ENCODE data around the gene SLX4IP.

SLX4IP gene

GRCh38 chr20:10629946-10630650 is 195.0 kb downstream of the SLX4IP start:
- no peak for DNase-seq (ENCODE audit: low spot score)
- CTCF ChIA-PET: no interaction called here
- TF ChIP-seq CTCF (conservative IDR thresholded peaks at IDR 0.05; ENCODE audit: low read depth): no peak

GRCh38 chr20:10631126-10631525 is 196.0 kb downstream of the SLX4IP start:
- no peak for TF ChIP-seq CTCF (conservative IDR thresholded peaks at IDR 0.05; ENCODE audit: low read depth)
- DNase-seq (ENCODE audit: low spot score): no peak
- POLR2A ChIA-PET (ENCODE audit: low non-redundant PET): no interaction called here
- CTCF ChIA-PET: interaction anchor here (0.5 kb wide), 1 partner anchor 99 kb away, joined by 3 read pairs; no protein-coding TSS in a partner anchor
- no peak overlapping the region for H3K27ac ChIP-seq

More at GRCh38 chr20:10629946-10630650, 195.0 kb downstream of the SLX4IP start:
- peak overlapping the region; percentile 19; the same call in 1 of the 2 replicates for H3K27ac ChIP-seq
- POLR2A ChIA-PET (ENCODE audit: low non-redundant PET): no interaction called here

- CTCF ChIA-PET: interaction anchor here (0.6 kb wide), 1 partner anchor 127 kb away, joined by 3 read pairs; no protein-coding TSS in a partner anchor
- peak overlapping the region; percentile 84 for H3K27ac ChIP-seq
- no peak for DNase-seq (ENCODE audit: low spot score)
- no peak for TF ChIP-seq CTCF (conservative IDR thresholded peaks at IDR 0.05; ENCODE audit: low read depth)
- POLR2A ChIA-PET (ENCODE audit: low non-redundant PET): no interaction called here
Measured at GRCh38 chr20:10632721-10633509, 197.8 kb downstream of the SLX4IP start.

- ChIA-PET CTCF (interaction anchor here (0.5 kb wide), 1 partner anchor 642 kb away, joined by 3 read pairs; no protein-coding TSS in a partner anchor), POLR2A (ENCODE audit: low non-redundant PET) (no interaction called here)
- no peak for TF ChIP-seq CTCF (conservative IDR thresholded peaks at IDR 0.05; ENCODE audit: low read depth)
- H3K27ac ChIP-seq: peak overlapping the region; percentile 84
- no peak for DNase-seq (ENCODE audit: low spot score)
Measured at GRCh38 chr20:10633718-10634117, 198.6 kb downstream of the SLX4IP start.

GRCh38 chr20:10634211-10634610 is 199.1 kb downstream of the SLX4IP start:
- POLR2A ChIA-PET (ENCODE audit: low non-redundant PET): no interaction called here
- DNase-seq (ENCODE audit: low spot score): no peak
- TF ChIP-seq CTCF (conservative IDR thresholded peaks at IDR 0.05; ENCODE audit: low read depth): no peak
- CTCF ChIA-PET: interaction anchor here (0.5 kb wide), 1 partner anchor 642 kb away, joined by 3 read pairs; no protein-coding TSS in a partner anchor
- H3K27ac ChIP-seq: peak overlapping the region; percentile 84

- no peak for DNase-seq (ENCODE audit: low spot score)
- TF ChIP-seq CTCF (conservative IDR thresholded peaks at IDR 0.05; ENCODE audit: low read depth): no peak
- ChIA-PET POLR2A (ENCODE audit: low non-redundant PET) (interaction anchor here (0.6 kb wide), 1 partner anchor 16 kb away, joined by 3 read pairs; no protein-coding TSS in a partner anchor), CTCF (no interaction called here)
- peak overlapping the region; percentile 84 for H3K27ac ChIP-seq
Measured at GRCh38 chr20:10634683-10635411, 199.7 kb downstream of the SLX4IP start.
